ENCODE results near the gene CACNA1B.

GRCh38 chr9:138049779-138050471 is 172.3 kb downstream of the CACNA1B start:
- TF ChIP-seq CTCF (IDR thresholded peaks at IDR 0.05 in 8 of 11, conservative IDR thresholded peaks at IDR 0.05 in 3 of 11) (no peak), POLR2A (IDR thresholded peaks at IDR 0.05) (no peak)

Measured in spleen (tissue), 7 donors.